Measurements from ENCODE around the gene PPP1CA.

Gene PPP1CA

DNA sequence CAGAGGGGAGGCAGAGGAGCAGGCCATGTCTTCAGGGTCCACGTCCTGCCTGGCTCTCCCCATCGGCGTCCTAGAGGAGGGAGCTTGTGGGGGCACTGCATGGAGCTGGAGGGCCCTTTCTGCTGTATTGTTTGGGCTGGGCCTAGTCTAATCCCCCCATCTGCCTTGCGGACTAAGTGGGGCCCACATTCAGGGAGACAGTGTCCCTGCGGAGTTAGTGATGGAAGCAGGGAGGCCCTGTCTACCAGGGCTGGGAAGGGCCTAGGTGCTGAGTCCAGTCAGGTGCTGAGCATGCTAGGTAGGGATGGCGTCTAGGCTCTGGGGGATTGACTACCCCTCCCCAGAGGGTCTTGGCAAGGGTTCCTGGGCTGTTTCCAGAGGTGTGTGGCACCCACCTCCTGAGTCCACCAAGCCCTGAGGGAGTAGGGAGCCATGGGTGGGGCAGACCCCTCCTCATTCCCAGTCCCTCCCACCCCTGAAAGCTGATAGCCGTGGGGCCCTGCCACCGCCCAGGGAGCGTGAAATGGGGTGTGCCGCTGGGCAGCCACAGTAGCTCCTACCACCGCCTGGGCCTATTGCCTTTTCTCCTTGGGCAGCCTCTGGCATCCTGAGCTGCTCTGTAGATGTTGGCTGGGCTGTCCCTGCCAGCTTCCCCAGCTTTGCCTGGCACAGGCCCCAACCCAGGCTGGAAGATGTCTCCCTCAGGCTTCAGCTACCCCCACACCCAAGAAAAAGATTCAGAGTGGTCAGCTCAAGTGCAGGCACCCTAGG is 46.5 kb downstream of the PPP1CA start:
- no peak overlapping the region for H3K27ac ChIP-seq
- no peak overlapping the region for H3K9ac ChIP-seq

GRCh38 chr11:67354075-67355022 is 47.3 kb downstream of the PPP1CA start:
- peak overlapping the region; percentile 88; the same call in 1 of the 2 replicates for H2AFZ ChIP-seq (ENCODE audit: low read depth)
- peaks cover 50% of the 10 kb centered on the region for H3K4me1 ChIP-seq (ENCODE audit: low read depth, poor library complexity, severe bottlenecking)
- H3K4me2 ChIP-seq, result peak overlapping the region; percentile 75
- H3K27me3 ChIP-seq (ENCODE audit: insufficient read depth, low read depth), result no peaks in the 10 kb centered on the region
- no peak overlapping the region; the same call in 1 of the 2 replicates for H3K27ac ChIP-seq
- no peaks in the 10 kb centered on the region for H3K79me2 ChIP-seq (ENCODE audit: insufficient read depth, low read depth)
- peak overlapping the region; percentile 20; the same call in 1 of the 2 replicates for H3K9ac ChIP-seq
- no peaks in the 10 kb centered on the region for H4K20me1 ChIP-seq (ENCODE audit: insufficient read depth)
- H3K4me3 ChIP-seq (IDR thresholded peaks at IDR 0.05; ENCODE audit: insufficient read depth, low read depth, low read length), result peak overlapping the region; percentile 1
- no peaks in the 10 kb centered on the region for H3K36me3 ChIP-seq (ENCODE audit: insufficient read depth)
- no peak for TF ChIP-seq CTCF (conservative IDR thresholded peaks at IDR 0.05; ENCODE audit: low read depth, low read length)

More for the DNA sequence above, 46.5 kb downstream of the PPP1CA start:
- no peaks in the 10 kb centered on the region for H3K36me3 ChIP-seq (ENCODE audit: insufficient read depth)
- no peaks in the 10 kb centered on the region for H3K79me2 ChIP-seq (ENCODE audit: insufficient read depth, low read depth)
- TF ChIP-seq CTCF (conservative IDR thresholded peaks at IDR 0.05; ENCODE audit: low read depth, low read length), result no peak
- H3K4me2 ChIP-seq, result no peak overlapping the region
- H3K4me3 ChIP-seq (IDR thresholded peaks at IDR 0.05; ENCODE audit: insufficient read depth, low read depth, low read length), result no peak overlapping the region
- H3K4me1 ChIP-seq (ENCODE audit: low read depth, poor library complexity, severe bottlenecking), result peaks cover 50% of the 10 kb centered on the region
- no peak overlapping the region for H2AFZ ChIP-seq (ENCODE audit: low read depth)
- no peaks in the 10 kb centered on the region for H4K20me1 ChIP-seq (ENCODE audit: insufficient read depth)
- H3K27me3 ChIP-seq (ENCODE audit: insufficient read depth, low read depth), result no peaks in the 10 kb centered on the region

GRCh38 chr11:67353317-67354074 is 48.2 kb downstream of the PPP1CA start, which contains the start of gene POLD4:
Gene POLD4, minus strand, starts transcription at chr11:67353546. Its CDS starts 147 bp downstream, at chr11:67353399.
- Histone ChIP-seq H3K27ac (peak within 1 kb of the TSS; percentile 69), H3K79me2 (ENCODE audit: insufficient read depth, low read depth) (no peaks in the 10 kb centered on the region), H3K36me3 (ENCODE audit: insufficient read depth) (no peaks in the 10 kb centered on the region), H3K4me3 (IDR thresholded peaks at IDR 0.05; ENCODE audit: insufficient read depth, low read depth, low read length) (peak within 1 kb of the TSS; percentile 62), H3K4me2 (peak within 1 kb of the TSS; percentile 98), H2AFZ (ENCODE audit: low read depth) (peak within 1 kb of the TSS; percentile 88), H4K20me1 (ENCODE audit: insufficient read depth) (no peaks in the 10 kb centered on the region), H3K27me3 (ENCODE audit: insufficient read depth, low read depth) (no peaks in the 10 kb centered on the region), H3K9ac (peak within 1 kb of the TSS; percentile 59), H3K4me1 (ENCODE audit: low read depth, poor library complexity, severe bottlenecking) (peaks cover 50% of the 10 kb centered on the region)
- TF ChIP-seq CTCF (conservative IDR thresholded peaks at IDR 0.05; ENCODE audit: low read depth, low read length), result no peak
